ENCODE results near the gene KIAA1191.

Gene KIAA1191

DNA sequence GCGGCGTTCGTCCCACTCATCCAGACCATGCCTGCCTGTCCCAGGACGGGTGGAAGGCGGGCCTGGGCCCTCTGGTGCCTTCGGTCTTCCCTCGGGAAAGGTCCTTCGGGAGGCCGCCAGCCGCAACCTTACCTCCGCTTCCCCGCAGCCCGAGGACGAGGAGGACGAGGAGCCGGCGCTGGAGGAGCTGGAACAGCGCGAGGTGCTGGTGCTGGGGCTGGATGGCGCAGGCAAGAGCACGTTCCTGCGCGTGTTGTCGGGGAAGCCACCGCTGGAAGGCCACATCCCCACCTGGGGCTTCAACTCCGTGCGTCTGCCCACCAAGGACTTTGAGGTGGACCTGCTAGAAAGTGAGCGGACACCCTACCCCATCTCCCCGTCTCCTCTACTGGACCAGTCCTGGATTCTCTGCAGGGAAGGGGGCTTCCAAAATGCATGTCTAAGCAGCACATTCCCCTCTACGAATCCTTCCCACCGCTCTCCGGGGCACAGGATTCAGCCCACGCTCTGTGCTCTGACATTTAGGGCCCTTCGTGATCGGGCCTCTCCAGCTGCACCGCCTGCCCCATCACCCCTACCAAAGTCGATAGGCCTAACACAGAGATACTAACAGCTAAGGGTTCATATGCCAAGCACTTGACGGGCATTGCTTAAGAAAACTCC lies 4.8 kb upstream of the KIAA1191 start:
- no peak for FAIRE-seq

DNA sequence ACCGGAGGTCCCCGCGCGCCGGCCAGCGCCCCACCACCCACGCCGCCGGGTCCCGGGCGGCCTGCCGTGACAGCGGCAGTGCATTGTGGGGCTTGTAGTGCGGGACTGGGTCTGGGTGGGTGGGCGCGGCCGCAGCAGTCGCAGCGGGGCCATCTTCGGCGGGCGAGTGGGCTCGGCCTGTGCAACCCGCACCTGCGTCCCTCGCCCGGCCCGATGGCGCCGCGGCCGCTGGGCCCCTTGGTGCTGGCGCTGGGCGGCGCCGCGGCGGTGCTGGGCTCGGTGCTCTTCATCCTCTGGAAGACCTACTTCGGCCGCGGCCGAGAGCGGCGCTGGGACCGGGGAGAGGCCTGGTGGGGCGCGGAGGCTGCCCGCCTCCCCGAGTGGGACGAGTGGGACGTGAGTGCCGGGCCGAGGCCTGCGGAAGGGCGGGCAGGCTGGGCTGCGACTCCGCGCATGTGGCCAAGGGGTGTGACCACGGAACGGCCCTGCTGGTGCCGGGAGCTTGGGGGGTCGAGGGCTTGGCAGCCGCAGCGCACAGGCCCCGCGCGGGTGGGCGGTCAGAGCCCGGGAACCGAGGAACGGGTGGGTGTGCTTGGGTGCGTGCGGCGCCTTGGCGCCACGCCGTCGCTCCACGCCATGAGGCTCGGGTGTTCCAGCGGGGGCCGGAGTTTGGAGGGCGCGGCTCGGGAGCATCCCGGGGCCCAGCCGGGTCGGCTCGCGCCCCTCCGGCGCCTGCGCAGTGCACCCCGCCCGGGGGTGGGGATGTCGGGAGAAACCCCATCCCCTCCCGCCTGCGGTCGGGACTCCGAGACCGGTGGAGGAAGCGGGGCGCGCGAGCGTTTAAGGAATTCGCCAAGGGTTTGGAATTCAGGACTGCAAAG lies 4.0 kb upstream of the KIAA1191 start, which contains the start of gene ARL10:
TSS of gene ARL10 (plus strand) at position 137 of the 881 bp plus-strand sequence. CDS start at position 214, 77 bp downstream.
- peak; percentile 44 for DNase-seq (ENCODE audit: insufficient read length, low spot score)

More for the DNA sequence above, 4.8 kb upstream of the KIAA1191 start:
- no peak for DNase-seq (ENCODE audit: insufficient read length, low spot score)

DNA sequence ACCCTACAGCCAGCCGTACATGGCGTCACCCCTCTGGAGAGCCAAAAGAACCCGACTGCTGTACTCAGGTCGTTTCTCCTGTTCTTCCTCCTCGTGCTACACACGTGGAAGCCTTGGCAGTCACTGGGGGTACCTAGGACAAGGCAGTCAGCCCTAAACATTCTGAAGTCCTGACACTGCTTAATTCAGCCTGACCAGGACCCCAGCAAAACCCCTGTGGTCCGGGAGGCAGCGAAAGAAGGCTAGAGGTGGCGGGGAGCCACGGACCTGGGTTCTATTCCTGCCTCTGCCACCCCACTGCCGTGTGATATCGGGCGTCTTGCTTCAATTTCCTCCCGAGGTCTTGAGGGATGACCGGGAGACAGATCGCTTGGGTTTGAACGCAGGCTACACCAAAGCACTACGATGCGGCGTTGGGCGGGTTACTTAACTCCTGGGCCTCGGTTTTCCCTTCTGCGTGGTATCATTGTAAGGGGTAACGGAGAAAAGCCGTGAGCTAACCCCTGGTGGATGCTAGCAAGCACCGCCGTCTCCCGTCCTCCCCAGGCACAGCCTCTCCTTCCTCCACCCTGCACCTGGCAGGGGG lies 3.3 kb upstream of the KIAA1191 start:
- FAIRE-seq (peak; percentile 37), DNase-seq (ENCODE audit: insufficient read length, low spot score) (no peak)

More for the DNA sequence above, 4.0 kb upstream of the KIAA1191 start, which contains the start of gene ARL10:
- FAIRE-seq = peak; percentile 49

DNA sequence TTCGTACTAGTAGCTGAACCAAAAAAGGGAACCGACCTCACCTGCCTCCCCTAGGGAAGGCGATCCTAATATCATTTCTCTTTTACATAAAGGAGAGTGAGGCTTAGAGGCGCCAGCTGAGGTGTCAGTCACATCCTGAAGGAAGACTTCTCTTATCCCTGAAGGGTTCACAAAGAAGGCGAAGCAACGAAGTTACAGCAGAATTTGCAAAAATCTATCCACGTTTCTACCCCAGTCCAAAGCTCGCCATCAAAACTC lies 598 bp upstream of the KIAA1191 start:
- DNase-seq (ENCODE audit: insufficient read length, low spot score) (no peak), FAIRE-seq (no peak)

DNA sequence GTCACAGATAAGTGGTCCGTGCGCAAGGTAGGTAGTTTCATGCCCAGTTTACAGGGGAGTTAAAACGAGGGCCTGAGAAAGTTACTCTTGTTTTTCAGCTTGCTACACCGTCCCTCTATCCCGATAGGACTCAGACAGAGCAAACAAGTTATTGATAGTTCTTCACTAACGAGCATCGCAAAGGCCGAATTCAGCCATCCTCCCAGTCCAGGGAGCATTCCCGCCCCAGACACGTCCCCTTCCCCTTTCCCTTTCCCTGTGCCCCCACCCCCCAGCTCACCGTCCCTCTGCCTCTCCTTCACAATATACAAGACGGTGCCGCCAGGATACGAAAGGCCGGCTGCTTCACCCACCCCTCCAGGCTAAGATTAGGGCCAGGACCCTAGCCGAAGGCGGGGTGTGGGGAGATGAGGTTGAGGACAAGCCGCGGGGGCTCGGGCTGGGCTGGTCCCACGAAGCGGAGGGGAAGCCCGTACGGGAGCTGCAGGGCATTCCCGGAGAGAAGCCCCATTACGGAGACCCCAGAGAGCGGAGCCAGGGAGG lies 599 bp downstream of the KIAA1191 start:
- FAIRE-seq (peak; percentile 26), DNase-seq (ENCODE audit: insufficient read length, low spot score) (no peak)

DNA sequence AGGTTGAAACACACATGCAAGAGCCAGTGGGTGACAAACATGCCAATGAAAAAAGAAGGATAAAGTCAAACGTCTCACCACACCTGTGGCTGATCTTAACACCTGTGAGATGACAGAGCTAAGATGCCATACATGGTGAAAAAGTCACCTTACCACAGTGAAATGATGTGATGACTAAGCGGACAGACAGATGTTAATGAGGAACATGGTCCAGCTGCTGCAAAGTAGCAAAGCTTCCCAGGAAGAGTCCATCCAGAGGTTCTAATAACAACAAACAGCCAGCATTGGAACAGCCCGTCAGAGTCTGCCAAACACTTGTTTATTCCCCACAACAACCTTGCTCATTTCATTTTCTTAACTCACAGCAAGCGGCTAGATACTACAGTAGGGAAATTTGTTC lies 1.9 kb downstream of the KIAA1191 start:
- DNase-seq (ENCODE audit: insufficient read length, low spot score) = no peak
- no peak for FAIRE-seq

DNA sequence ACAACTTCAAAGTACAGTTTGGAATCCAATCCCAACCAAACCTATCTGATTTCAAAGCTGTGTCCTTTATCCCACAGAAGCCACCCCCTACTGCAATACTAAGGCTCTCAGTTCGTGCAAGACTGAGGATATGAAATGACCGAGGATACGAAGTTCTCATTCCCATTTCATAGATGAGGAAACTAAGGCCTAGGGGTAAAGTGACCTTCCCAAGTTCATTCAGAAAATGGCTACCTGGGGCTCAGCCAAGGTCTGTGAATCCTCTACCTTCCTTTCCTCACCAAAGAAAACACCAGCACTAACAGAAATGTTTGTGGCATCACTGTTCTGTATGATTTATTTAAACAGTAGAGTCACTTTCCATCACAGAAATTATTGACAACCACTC lies 5.4 kb downstream of the KIAA1191 start:
- FAIRE-seq (no peak), DNase-seq (ENCODE audit: insufficient read length, low spot score) (no peak)

DNA sequence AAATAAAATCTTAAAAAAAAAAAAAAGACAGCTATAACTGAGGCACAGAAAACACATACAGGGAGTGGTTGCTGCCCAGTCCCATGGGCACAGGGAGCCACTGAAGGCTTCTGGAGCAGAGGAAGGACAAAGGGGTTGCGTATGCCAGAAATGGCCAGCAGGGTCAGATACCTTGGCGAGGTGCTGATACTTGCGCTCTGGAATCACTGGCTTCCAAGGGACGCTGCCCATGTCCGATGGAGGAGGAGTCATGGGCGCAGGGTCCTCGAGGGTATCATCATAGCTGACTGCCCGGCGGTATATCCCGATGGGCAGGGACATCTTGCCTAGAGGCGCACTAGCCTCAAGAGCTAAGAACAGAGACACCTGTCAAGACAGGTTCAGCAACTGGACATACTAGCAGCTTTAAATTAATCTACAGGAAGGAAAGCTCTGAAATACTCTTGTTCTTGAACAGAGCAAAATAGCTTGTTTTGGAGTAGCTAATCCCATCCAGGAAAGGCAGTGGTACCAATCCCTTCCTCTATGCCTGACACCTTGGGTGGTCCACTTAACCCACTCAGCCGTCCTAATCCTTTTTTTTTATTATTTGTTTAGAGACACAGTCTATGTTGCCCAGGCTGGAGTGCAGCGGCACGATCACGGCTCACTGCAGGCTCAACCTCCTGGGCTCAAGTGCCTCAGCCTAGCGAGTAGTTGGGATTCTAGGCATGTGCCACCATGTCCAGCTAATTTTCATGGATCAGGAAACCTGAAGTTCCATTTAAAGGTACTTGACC lies 6.0 kb downstream of the KIAA1191 start:
- no peak for DNase-seq (ENCODE audit: insufficient read length, low spot score)
- no peak for FAIRE-seq

DNA sequence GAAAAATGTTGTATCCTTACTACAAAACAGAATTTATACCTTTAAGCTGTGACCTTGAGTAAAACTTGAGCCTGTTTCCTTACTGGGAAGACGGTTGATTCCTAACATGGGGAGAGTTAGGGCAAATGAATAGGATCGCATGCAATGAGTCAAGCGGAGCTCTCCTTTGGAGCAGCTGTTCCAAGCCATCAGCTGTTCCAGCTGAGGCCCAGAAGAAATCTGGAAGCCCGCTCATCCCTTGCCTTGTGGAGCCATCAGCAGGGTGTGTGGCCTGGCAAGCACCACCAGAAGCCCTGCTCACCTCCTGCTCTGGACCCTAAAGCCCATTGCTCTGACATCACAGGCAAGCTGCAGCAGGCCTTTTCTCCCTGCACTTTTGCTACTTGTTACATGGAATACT lies 8.0 kb downstream of the KIAA1191 start:
- DNase-seq (ENCODE audit: insufficient read length, low spot score) (no peak), FAIRE-seq (no peak)

DNA sequence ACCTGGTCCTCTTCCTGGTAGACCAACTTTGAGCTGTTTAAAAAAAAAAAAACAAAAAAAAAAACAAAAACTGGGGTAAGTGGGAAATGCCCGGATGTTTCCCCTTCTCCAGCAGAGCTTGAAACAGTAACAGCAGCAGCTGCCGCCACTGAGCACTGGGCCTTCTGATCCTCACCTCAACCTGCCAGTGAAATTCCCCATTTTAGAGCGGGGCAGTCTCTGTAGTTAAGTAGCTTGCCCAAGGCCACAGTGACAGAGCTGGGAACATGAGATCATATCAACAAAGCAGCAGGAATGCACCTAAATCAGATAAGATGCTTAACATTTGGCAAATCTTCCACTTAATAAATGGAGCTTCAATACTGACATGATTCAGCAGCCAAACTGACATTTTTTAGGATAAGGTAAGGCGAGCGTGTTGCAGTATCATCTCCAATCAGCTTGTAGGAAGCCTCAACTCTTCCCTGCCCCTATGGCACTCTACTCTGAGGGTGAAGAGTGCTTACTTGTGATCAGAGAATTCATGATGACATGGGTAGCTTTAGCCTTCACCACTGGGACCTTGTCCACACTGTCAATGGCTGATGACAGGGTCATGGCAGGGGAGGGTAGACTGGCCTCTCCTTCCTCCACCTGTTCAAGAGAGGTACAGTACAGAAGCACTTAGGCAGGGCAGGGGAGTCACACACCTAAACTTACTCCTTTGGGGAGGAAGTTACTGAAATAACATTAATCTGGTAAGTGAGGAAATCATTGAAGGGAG lies 9.3 kb downstream of the KIAA1191 start:
- FAIRE-seq (no peak), DNase-seq (ENCODE audit: insufficient read length, low spot score) (no peak)

DNA sequence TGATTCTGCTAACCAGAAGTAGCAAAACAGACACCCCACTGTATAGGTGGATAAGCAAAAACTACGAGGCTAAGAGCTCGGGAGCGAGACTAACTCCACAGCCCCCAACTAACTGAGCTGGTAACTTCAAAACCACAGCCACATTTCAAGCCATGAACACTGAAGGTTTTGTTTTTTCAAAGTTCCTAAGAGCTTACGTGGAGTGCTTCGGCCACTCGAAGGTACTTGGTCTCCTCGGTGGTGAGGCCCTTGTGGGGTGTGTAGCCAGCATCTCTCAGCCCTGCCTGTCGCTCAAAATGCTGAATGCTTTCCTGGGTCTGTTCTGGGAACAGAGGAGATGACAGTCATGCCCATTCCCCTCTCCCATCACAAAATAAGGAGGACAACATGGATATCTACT lies 11.1 kb downstream of the KIAA1191 start:
- FAIRE-seq (no peak), DNase-seq (ENCODE audit: insufficient read length, low spot score) (no peak)

DNA sequence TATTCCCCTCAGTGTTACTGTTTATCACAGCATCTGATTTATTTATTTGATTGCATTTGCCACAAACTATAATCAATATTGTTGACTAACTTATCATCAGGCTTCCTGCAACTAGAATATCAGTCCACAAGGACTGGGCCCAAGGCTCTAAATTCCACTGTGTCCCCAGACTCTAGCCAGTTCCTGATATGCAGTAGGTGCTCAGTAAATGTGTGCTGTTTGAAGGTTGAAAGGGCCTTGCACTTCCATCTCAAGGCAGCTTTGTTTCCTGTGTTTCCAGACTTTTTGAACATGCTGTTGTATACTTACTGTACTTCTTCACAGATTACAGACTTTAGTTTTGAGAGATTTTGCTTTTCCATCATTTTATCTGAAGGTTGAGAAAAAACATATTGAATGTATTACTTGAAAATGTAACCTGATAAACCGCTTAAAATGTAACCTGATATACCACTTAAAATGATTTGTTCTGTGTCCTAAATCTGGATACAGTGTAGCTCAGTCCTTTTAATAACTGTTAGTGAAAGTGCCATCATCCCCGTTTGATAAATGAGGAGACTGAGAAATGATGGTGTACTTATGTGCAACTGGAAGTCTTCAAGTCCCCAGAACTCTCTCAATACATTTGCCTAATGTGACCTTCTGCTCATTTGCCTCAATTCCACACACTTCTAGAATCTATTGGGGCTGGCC lies 18.7 kb downstream of the KIAA1191 start:
- FAIRE-seq = no peak
- no peak for DNase-seq (ENCODE audit: insufficient read length, low spot score)

DNA sequence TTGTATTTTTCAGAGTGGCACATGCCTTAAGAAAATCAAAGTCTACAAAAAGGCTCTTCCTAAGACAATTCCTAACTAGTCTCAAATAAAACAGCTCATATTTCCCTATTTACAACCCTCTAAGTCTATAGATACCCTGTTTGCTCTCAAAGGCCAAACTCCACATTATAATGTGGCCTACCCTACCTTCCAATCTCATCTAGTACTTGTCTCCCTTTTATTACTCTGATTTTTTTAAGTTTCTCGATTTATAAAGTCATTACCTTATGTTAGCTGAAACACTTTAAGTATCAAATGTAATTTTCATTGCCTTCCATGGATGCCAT lies 19.4 kb downstream of the KIAA1191 start:
- no peak for DNase-seq (ENCODE audit: insufficient read length, low spot score)
- FAIRE-seq = no peak

DNA sequence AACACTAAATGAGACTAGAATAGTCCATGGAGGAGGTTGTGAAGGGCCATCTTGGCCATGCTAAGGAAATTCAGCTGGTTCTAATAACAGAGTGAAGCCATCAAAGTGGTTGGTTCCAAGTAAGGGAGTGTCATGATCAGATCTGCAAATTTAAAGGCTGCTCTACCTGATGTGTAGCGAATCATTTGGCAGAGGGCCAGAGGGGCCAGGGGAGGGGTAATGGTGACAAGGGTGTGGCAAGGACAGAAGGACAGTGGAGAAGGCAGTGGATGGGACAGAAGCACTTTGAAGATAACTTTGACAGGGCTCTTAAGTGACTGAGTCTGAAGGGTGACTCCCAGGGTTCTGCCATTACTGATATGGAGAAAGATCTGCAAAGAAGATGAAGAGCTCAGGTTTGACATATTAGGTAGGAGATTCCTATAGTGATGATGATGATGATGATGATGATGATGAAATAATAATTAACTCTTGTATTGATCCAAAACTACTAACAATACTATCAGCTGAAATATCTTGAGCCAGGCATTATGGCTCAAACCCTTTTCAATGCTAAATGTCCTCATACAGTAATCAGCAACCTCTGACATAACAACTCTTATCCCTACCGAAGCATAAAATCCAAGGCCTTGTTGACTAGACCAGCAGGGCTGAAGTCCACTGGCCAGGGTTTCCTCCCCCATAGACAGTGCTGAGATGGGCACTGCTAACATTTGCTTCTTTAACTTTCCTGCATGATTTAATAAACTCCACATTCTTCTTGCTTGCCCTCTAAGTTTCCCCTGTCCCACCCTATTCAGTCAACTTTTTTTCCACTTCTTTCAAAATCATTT lies 20.0 kb downstream of the KIAA1191 start:
- FAIRE-seq (no peak), DNase-seq (ENCODE audit: insufficient read length, low spot score) (no peak)

DNA sequence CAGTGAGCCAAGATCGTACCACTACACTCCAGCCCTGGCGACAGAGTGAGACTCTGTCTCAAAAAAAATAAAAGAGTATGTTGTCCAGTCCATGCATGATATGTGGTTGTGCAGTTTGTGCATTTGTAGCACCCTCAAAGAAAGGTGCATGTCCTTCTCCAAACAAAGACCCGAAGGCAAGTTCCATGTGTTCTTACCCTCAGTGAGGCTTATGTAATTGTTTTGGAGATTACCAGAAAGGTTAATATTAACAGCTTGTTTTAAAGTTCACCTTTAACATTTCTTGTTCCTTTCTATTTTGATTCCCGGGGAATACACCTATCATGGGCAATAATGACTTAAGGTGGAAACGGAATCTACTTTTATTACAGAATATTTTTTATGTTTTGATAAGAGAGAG lies 22.3 kb downstream of the KIAA1191 start:
- no peak for FAIRE-seq
- no peak for DNase-seq (ENCODE audit: insufficient read length, low spot score)

DNA sequence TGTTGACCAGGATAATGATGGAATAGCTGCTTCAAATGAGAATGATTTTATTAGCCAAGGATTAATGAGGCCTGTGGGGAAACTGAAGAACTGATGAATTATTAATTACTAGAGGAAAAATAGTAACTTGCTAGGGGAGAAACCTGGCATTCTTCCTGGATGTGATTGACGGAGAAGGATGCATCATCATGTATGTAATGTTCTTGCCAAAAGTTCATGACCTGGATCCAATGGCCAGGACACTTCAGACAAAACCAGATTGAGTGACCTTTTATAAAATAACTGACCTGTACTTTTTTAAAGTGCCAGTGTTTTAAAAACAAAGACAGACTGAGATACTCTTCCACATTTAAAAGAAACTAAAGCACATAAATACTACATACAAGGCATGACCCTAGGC lies 23.7 kb downstream of the KIAA1191 start:
- FAIRE-seq (no peak), DNase-seq (ENCODE audit: insufficient read length, low spot score) (no peak)

DNA sequence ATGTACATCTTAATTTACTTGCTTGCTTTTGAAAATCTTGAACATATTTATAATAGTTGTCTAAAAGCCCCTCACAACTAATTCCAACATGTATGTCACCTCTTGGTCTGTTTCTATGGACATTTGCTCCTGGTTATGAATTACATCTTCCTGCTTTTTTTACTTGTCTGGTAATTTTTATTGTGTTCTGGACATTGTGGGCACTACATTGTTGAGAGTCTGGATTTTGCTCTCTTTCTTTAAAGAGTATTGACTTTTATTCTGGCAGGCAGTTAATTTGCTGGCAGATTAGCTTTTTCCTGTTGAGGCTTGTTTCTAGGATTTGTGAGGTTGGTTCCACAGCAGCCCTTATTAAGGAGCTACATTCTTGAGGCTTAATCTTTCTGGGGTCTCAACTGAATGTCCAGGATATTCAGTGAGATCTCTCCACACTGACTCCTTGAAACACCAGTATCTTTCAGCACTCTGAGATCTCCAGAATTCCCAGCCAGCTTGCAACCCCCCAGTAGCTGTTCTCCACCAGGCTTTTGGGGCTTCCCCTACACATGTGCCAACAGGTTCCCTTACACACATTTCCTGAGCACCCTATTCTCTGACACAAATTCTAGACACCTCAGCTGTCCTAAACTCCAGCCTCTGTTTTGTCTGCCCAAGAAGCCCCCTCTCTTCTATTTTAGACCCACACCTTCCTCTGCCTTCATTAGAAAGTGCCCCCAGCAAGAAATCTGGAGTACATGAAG lies 27.4 kb downstream of the KIAA1191 start:
- DNase-seq (ENCODE audit: insufficient read length, low spot score) (no peak), FAIRE-seq (no peak)

DNA sequence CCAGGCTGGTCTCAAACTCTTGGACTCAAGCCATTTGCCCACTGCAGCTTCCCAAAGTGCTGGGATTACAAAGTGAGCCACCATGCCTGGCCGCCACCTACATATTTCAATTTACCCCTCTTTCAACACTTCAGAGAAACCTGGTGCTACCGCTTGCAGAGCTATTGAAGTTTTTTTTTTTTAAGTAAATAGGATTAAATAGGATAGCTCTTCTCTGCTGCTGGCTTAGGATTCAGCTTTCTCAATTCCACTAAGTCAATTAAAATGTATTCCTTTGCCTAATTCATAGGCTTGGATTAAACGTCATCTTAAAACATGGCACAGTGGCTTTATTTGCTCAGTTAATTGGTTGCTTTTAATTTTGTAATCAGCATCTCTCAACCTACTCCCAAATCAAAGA lies 41.0 kb downstream of the KIAA1191 start:
- no peak for DNase-seq (ENCODE audit: insufficient read length, low spot score)
- no peak for FAIRE-seq

All from GM19239 (cell line).